ENCODE measurements around the gene FHOD3. TPM values are rescaled to one million over a fixed set of nuclear protein-coding genes. Genes with fewer than 3 reads are reported as not detected.

Gene FHOD3
- total and polyA plus RNA-seq, 2 of the 13 experiments (the other 11 are each of a cell fraction or from before 2014, with no cell fraction given): 0.07 TPM; not detected in 1

DNA sequence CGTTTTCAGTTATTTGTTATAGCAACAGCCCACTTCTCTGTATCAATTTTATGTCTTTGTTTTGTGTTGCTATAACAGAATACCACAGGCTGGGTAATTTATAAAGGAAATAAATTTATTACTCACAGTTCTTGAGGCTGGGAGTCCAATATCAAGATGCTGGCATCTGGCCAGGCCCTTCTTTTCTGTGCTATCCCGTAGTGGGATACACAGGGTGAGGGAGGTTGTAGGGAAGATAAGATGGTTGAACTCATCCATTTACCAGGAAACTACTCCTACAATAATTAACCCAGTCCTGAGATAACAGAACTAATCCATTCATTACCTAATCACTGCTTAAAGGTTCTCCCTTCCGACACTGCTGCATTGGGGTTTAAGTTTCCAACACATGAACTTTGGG, 310.6 kb downstream of the FHOD3 start (continued):
- TF ChIP-seq, protein P1, sequence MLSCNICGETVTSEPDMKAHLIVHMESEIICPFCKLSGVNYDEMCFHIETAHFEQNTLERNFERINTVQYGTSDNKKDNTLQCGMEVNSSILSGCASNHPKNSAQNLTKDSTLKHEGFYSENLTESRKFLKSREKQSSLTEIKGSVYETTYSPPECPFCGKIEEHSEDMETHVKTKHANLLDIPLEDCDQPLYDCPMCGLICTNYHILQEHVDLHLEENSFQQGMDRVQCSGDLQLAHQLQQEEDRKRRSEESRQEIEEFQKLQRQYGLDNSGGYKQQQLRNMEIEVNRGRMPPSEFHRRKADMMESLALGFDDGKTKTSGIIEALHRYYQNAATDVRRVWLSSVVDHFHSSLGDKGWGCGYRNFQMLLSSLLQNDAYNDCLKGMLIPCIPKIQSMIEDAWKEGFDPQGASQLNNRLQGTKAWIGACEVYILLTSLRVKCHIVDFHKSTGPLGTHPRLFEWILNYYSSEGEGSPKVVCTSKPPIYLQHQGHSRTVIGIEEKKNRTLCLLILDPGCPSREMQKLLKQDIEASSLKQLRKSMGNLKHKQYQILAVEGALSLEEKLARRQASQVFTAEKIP (CRISPR knock-in tag; IDR thresholded peaks at IDR 0.05; ENCODE audit: borderline replicate concordance): no peak
- no peak for TF ChIP-seq ATF7-NPFF (CRISPR knock-in tag; IDR thresholded peaks at IDR 0.05; ENCODE audit: low read depth)
- no peak for TF ChIP-seq MXD1 (CRISPR knock-in tag; IDR thresholded peaks at IDR 0.05)
- no peak for TF ChIP-seq RBFOX2 (IDR thresholded peaks at IDR 0.05; ENCODE audit: low read depth, low read length)
- no peak for TF ChIP-seq ZNF256 (CRISPR knock-in tag; conservative IDR thresholded peaks at IDR 0.05)

- intact Hi-C loops (cut with micrococcal nuclease; ENCODE audit: unreplicated experiment): no loop called here
Observed at GRCh38 chr18:36610258-36610657, 312.7 kb downstream of the FHOD3 start.

More at GRCh38 chr18:36610258-36610657, 312.7 kb downstream of the FHOD3 start:
- ATAC-seq (no peak), DNase-seq (ENCODE audit: low spot score) (no peak), FAIRE-seq (no peak)
- Histone ChIP-seq H3K27me3 (ENCODE audit: control insufficient read depth in 1 of 2, insufficient read depth in 2 of 2, low read length in 2 of 2) (peaks cover 1 to 9% of the 10 kb centered on the region in 2 experiments; a peak in 2 of 5 replicates), H3K27ac (ENCODE audit: extremely low read length, insufficient read depth, low read length) (no peak overlapping the region), H3K4me2 (ENCODE audit: low read depth, low read length) (no peak overlapping the region), H3K4me3 (replicated peaks in 1 of 3; ENCODE audit: insufficient read depth in 1 of 3, low read depth in 2 of 3, low read length in 3 of 3) (no peak overlapping the region), H4K20me1 (ENCODE audit: insufficient read depth, low read length) (no peaks in the 10 kb centered on the region), H2AFZ (ENCODE audit: low read length) (no peak overlapping the region), H3K4me1 (ENCODE audit: insufficient read depth, low read length) (no peaks in the 10 kb centered on the region), H3K9ac (ENCODE audit: insufficient read depth, low read depth, low read length) (no peak overlapping the region), H3K79me2 (ENCODE audit: insufficient read depth, low read length) (no peaks in the 10 kb centered on the region), H3K36me3 (replicated peaks in 1 of 2; ENCODE audit: control insufficient read depth in 1 of 2, insufficient read depth in 2 of 2, low read length in 2 of 2) (no peaks in the 10 kb centered on the region), H3K9me3 (ENCODE audit: low read length) (no peaks in the 10 kb centered on the region)
- 58% methylated on average over 8 of the region's 8 CpGs for WGBS (ENCODE audit: low lambda C conversion rate)
- BruUV-seq (replicated peaks): no TSS peak
- in situ Hi-C loops (cut with HindIII; ENCODE audit: extremely low pct_ligation_motif_present, low pct_unique_long_range_greater_than_20kb): no loop called here
- POLR2A ChIA-PET: no interaction called here
- TF ChIP-seq, protein P2, sequence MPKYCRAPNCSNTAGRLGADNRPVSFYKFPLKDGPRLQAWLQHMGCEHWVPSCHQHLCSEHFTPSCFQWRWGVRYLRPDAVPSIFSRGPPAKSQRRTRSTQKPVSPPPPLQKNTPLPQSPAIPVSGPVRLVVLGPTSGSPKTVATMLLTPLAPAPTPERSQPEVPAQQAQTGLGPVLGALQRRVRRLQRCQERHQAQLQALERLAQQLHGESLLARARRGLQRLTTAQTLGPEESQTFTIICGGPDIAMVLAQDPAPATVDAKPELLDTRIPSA (CRISPR knock-in tag; IDR thresholded peaks at IDR 0.05; ENCODE audit: borderline replicate concordance): no peak
- TF ChIP-seq ZNF781 (CRISPR knock-in tag; IDR thresholded peaks at IDR 0.05; ENCODE audit: borderline replicate concordance, not compliant biosample characterization): no peak
- no peak for TF ChIP-seq HOMEZ (CRISPR knock-in tag; IDR thresholded peaks at IDR 0.05; ENCODE audit: low read depth)
- no peak for TF ChIP-seq ZMAT3 (CRISPR knock-in tag; conservative IDR thresholded peaks at IDR 0.05)
- no peak for TF ChIP-seq ZNF276 (CRISPR knock-in tag; IDR thresholded peaks at IDR 0.05; ENCODE audit: low read depth)
- no peak for TF ChIP-seq ZFP1 (CRISPR knock-in tag; IDR thresholded peaks at IDR 0.05)
- no peak for TF ChIP-seq TGIF2 (CRISPR knock-in tag; IDR thresholded peaks at IDR 0.05)
- no peak for TF ChIP-seq KMT2A (CRISPR knock-in tag; IDR thresholded peaks at IDR 0.05)
- TF ChIP-seq ZNF24 (IDR thresholded peaks at IDR 0.05): no peak
- no peak for TF ChIP-seq TCF7 (IDR thresholded peaks at IDR 0.05; ENCODE audit: low read depth)
- no peak for TF ChIP-seq HOXA7 (CRISPR knock-in tag; IDR thresholded peaks at IDR 0.05)
- no peak for TF ChIP-seq ZNF879 (CRISPR knock-in tag; IDR thresholded peaks at IDR 0.05)
- TF ChIP-seq ZNF343 (CRISPR knock-in tag; IDR thresholded peaks at IDR 0.05): no peak
- TF ChIP-seq FOXM1 (CRISPR knock-in tag; IDR thresholded peaks at IDR 0.05): no peak
- CTCF ChIA-PET (ENCODE audit: low intra/inter-chr PET ratio, low total read pairs): no interaction called here

Data from HepG2 (cell line).